Measurements from ENCODE around the gene RABGAP1L. TPM values are rescaled to one million over a fixed set of nuclear protein-coding genes. Genes with fewer than 3 reads are reported as not detected.

RABGAP1L gene
- total RNA-seq, 1 donor from 2014 or later, result 80.6 TPM

DNA sequence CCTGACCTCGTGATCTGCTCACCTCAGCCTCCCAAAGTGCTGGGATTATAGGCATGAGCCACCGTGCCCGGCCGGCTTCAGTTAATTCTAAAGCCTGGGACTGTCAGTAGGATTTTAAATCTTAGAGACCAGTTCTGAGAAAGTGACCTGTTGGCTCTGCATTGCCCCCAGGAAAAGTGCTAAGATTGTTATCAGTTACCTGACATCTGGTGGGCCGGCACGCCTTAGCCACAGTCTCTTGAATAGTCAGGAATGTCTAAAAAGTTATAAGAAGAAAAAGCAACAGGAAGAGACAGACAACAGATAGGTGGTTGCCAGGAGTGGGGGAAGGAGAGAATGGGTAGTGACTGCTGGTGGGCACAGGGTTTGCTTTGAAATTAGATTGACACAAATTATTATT lies 35.1 kb downstream of the RABGAP1L start:
- ATAC-seq, result no peak
- no peaks in the 10 kb centered on the region for H3K36me3 ChIP-seq
- no peak overlapping the region for H3K4me3 ChIP-seq
- H3K9me3 ChIP-seq, result no peaks in the 10 kb centered on the region
- no peaks in the 10 kb centered on the region for H3K4me1 ChIP-seq
- TF ChIP-seq, protein P1, sequence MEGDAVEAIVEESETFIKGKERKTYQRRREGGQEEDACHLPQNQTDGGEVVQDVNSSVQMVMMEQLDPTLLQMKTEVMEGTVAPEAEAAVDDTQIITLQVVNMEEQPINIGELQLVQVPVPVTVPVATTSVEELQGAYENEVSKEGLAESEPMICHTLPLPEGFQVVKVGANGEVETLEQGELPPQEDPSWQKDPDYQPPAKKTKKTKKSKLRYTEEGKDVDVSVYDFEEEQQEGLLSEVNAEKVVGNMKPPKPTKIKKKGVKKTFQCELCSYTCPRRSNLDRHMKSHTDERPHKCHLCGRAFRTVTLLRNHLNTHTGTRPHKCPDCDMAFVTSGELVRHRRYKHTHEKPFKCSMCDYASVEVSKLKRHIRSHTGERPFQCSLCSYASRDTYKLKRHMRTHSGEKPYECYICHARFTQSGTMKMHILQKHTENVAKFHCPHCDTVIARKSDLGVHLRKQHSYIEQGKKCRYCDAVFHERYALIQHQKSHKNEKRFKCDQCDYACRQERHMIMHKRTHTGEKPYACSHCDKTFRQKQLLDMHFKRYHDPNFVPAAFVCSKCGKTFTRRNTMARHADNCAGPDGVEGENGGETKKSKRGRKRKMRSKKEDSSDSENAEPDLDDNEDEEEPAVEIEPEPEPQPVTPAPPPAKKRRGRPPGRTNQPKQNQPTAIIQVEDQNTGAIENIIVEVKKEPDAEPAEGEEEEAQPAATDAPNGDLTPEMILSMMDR (IDR thresholded peaks at IDR 0.05), result no peak
- intact Hi-C loops (cut with DNase I), result no loop called here
- no peak overlapping the region for H3K27ac ChIP-seq
- DNase-seq, result no peak
- H3K27me3 ChIP-seq, result no peaks in the 10 kb centered on the region

DNA sequence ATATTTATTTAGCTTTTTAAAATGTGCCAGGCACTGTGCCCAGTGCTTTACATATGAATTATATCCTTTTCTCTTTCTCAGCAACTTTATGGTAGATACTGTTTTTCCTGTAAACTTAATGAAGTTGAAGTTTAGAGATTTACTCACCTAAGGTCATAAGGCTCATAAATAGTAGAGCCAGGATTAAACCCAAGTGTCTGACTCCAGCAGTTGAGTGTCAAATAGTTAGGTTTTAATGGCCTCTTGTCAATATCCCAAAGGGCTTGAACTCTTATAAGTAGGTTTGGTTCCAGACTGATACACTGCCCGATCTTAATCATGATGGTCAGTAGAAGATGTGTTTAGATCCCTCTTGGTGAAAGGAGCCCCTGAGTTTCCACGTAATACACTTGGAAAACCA lies 37.8 kb downstream of the RABGAP1L start:
- DNase-seq (no peak), ATAC-seq (no peak)
- no peaks in the 10 kb centered on the region for H3K27me3 ChIP-seq
- H3K4me3 ChIP-seq, result no peak overlapping the region
- no peaks in the 10 kb centered on the region for H3K9me3 ChIP-seq
- intact Hi-C loops (cut with DNase I), result no loop called here
- TF ChIP-seq, protein P1 (IDR thresholded peaks at IDR 0.05), result no peak
- H3K36me3 ChIP-seq, result no peaks in the 10 kb centered on the region
- H3K27ac ChIP-seq, result no peak overlapping the region
- no peaks in the 10 kb centered on the region for H3K4me1 ChIP-seq

DNA sequence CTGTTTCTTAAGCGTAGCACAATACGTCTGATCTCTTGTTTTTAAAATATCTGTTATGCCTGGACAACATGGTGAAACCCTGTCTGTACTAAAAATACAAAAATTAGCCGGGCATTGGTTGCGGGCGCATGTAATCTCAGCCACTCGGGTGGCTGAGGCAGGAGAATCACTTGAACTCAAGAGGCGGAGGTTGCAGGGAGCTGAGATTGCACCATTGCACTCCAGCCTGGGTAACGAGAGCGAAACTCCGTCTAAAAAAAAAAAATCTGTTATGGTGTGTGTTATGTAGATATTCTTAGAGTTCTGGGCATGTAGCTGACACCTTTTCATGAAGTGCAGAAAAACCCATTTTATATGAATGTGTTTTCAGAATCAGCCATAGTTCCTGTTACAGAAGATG lies 38.2 kb downstream of the RABGAP1L start:
- H3K4me1 ChIP-seq, result no peaks in the 10 kb centered on the region
- intact Hi-C loops (cut with DNase I), result no loop called here
- TF ChIP-seq, protein P1 (IDR thresholded peaks at IDR 0.05), result no peak
- H3K9me3 ChIP-seq, result no peaks in the 10 kb centered on the region
- no peaks in the 10 kb centered on the region for H3K36me3 ChIP-seq
- H3K27ac ChIP-seq, result no peak overlapping the region
- peak; percentile 70 for DNase-seq
- no peaks in the 10 kb centered on the region for H3K27me3 ChIP-seq
- peak; percentile 69 for ATAC-seq
- no peak overlapping the region for H3K4me3 ChIP-seq

GRCh38 chr1:174198202-174198601 lies 38.9 kb downstream of the RABGAP1L start:
- TF ChIP-seq, protein P1 (IDR thresholded peaks at IDR 0.05), result no peak
- no peak overlapping the region for H3K4me3 ChIP-seq
- no peaks in the 10 kb centered on the region for H3K27me3 ChIP-seq
- no peaks in the 10 kb centered on the region for H3K36me3 ChIP-seq
- no peaks in the 10 kb centered on the region for H3K4me1 ChIP-seq
- intact Hi-C loops (cut with DNase I), result no loop called here
- ATAC-seq (no peak), DNase-seq (no peak)
- H3K9me3 ChIP-seq, result no peaks in the 10 kb centered on the region
- H3K27ac ChIP-seq, result no peak overlapping the region

GRCh38 chr1:174200746-174201145 lies 41.4 kb downstream of the RABGAP1L start:
- H3K9me3 ChIP-seq, result no peaks in the 10 kb centered on the region
- DNase-seq, result no peak
- H3K4me3 ChIP-seq, result no peak overlapping the region
- H3K4me1 ChIP-seq, result no peaks in the 10 kb centered on the region
- H3K36me3 ChIP-seq, result no peaks in the 10 kb centered on the region
- no peak for ATAC-seq
- TF ChIP-seq, protein P1 (IDR thresholded peaks at IDR 0.05), result no peak
- no peak overlapping the region for H3K27ac ChIP-seq
- H3K27me3 ChIP-seq, result no peaks in the 10 kb centered on the region
- intact Hi-C loops (cut with DNase I), result no loop called here

- H3K4me1 ChIP-seq, result no peaks in the 10 kb centered on the region
- TF ChIP-seq, protein P1 (IDR thresholded peaks at IDR 0.05), result no peak
- ATAC-seq, result no peak
- no peaks in the 10 kb centered on the region for H3K36me3 ChIP-seq
- H3K4me3 ChIP-seq, result no peak overlapping the region
- H3K27ac ChIP-seq, result no peak overlapping the region
- H3K9me3 ChIP-seq, result no peaks in the 10 kb centered on the region
- no peaks in the 10 kb centered on the region for H3K27me3 ChIP-seq
- intact Hi-C loops (cut with DNase I), result no loop called here
- no peak for DNase-seq
These were observed 45.5 kb downstream of the RABGAP1L start for GRCh38 chr1:174204697-174205308.
